GM21390 (cell line): ENCODE measurements around the gene CLCNKB.

Experiments
- ATAC-seq: cut with Tn5 transposase; IDR thresholded peaks from one replicate; pipeline ENCODE4 v1.9.1; 2021; ENCODE audit not compliant: unreplicated experiment

CLCNKB gene

GRCh38 chr1:16072616-16073484, 29.3 kb downstream of the CLCNKB start:
- no peak for ATAC-seq

- ATAC-seq, result no peak
Observed at GRCh38 chr1:16073490-16074119, 30.0 kb downstream of the CLCNKB start, which contains the start of gene FAM131C. FAM131C (minus strand) TSS chr1:16073651; CDS start chr1:16073442, 209 bp downstream.

- no peak for ATAC-seq
Observed at GRCh38 chr1:16074217-16074616, 30.6 kb downstream of the CLCNKB start.

GRCh38 chr1:16075337-16076030, 31.9 kb downstream of the CLCNKB start:
- no peak for ATAC-seq

- ATAC-seq, result no peak
Observed at GRCh38 chr1:16076031-16076864, 32.7 kb downstream of the CLCNKB start.

GRCh38 chr1:16076865-16077238, 33.3 kb downstream of the CLCNKB start:
- no peak for ATAC-seq

GRCh38 chr1:16077406-16078245, 34.0 kb downstream of the CLCNKB start:
- no peak for ATAC-seq

GRCh38 chr1:16078925-16079656, 35.5 kb downstream of the CLCNKB start:
- no peak for ATAC-seq

GRCh38 chr1:16080422-16081150, 37.0 kb downstream of the CLCNKB start:
- ATAC-seq, result no peak

- no peak for ATAC-seq
Observed at GRCh38 chr1:16081636-16082035, 38.1 kb downstream of the CLCNKB start.

- ATAC-seq, result no peak
Observed at GRCh38 chr1:16082283-16083038, 38.9 kb downstream of the CLCNKB start.

GRCh38 chr1:16083486-16083885, 39.9 kb downstream of the CLCNKB start:
- ATAC-seq, result no peak

- ATAC-seq, result no peak
Observed at GRCh38 chr1:16085522-16085921, 41.9 kb downstream of the CLCNKB start.

GRCh38 chr1:16087733-16088132, 44.2 kb downstream of the CLCNKB start:
- ATAC-seq, result no peak

- no peak for ATAC-seq
Observed at GRCh38 chr1:16088351-16088911, 44.8 kb downstream of the CLCNKB start.

GRCh38 chr1:16088996-16089395, 45.4 kb downstream of the CLCNKB start:
- ATAC-seq, result no peak

- ATAC-seq, result no peak
Observed at GRCh38 chr1:16090076-16090826, 46.7 kb downstream of the CLCNKB start.
